ENCODE data around the gene MAPK9.

DNA sequence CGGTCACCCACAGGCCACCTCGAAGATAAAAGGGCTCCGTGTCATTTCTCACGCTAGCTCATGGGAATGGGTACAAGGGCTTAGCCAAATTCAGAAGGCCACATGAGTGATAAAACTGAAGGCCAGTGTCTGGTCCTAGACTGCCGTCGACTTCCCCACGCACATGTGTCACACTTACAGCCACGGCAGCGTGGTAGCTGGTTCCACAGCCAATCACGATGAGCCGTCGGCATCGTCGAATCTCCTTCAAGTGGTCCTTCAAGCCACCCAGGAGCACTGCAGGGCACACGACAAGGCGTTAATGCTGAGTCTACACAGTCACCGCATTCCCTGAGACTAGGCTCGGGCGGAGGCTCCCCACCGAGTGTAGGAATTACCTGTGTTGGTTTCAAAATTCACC, 24.7 kb upstream of the MAPK9 start:
- TF ChIP-seq, protein P1, sequence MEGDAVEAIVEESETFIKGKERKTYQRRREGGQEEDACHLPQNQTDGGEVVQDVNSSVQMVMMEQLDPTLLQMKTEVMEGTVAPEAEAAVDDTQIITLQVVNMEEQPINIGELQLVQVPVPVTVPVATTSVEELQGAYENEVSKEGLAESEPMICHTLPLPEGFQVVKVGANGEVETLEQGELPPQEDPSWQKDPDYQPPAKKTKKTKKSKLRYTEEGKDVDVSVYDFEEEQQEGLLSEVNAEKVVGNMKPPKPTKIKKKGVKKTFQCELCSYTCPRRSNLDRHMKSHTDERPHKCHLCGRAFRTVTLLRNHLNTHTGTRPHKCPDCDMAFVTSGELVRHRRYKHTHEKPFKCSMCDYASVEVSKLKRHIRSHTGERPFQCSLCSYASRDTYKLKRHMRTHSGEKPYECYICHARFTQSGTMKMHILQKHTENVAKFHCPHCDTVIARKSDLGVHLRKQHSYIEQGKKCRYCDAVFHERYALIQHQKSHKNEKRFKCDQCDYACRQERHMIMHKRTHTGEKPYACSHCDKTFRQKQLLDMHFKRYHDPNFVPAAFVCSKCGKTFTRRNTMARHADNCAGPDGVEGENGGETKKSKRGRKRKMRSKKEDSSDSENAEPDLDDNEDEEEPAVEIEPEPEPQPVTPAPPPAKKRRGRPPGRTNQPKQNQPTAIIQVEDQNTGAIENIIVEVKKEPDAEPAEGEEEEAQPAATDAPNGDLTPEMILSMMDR (conservative IDR thresholded peaks at IDR 0.05) = no peak
- TF ChIP-seq EZH2 (IDR thresholded peaks at IDR 0.05; ENCODE audit: low read depth) = no peak
